Measurements from ENCODE around the gene NUDT13.

Gene NUDT13

DNA sequence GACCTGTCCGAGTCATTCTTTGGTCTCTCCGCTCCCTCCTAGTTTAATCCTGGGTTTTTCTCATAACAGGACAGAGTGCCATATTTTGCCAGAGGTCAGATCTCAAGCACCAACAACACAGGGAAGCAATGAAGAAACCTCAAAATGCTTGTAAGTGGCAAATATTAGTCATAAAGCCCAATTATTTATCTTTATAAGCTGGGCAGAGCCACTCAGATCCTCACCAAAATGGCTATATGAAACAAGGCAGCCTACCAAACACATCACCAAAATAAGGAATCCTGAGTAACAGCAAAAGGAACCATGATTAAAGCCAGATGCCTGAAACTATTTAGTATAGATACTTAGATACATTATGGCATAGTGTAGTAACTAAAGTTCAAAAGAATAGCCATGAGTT, 52.8 kb downstream of the NUDT13 start:
- DNase-seq (ENCODE audit: low spot score), result peak; percentile 11

DNA sequence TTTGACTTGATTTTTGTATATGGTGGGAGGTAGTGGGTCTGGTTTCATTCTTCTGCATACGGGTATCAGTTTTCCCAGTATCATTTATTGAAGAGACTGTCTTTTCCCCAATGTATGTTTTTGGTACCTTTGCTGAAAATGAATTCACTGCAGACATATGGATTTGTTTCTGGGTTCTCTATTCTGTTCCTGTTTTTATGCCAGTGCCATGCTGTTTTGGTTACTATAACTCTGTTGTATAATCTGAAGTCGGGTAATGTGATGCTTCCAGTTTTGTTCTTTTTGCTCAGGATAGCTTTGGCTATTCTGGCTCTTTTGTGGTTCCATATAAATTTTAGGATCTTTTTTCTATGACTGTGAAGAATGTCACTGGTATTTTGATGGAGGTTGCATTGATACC, 56.7 kb downstream of the NUDT13 start:
- DNase-seq (ENCODE audit: low spot score), result no peak

DNA sequence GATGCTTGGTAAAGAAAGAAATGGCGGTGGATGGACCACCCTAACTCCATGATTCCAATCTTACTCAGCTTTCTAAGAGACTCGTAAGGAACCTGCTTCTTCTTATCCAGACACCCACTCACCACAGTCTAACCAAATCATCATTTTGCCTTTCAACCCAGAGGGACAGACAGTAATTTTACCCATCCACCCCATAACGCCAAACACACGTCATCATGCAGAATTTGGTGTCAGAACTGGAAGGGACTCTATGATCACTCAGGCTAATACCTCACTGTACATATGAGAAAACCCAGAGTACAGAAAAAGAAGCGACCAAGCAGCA, 57.2 kb downstream of the NUDT13 start:
- peak; percentile 11 for DNase-seq (ENCODE audit: low spot score)

DNA sequence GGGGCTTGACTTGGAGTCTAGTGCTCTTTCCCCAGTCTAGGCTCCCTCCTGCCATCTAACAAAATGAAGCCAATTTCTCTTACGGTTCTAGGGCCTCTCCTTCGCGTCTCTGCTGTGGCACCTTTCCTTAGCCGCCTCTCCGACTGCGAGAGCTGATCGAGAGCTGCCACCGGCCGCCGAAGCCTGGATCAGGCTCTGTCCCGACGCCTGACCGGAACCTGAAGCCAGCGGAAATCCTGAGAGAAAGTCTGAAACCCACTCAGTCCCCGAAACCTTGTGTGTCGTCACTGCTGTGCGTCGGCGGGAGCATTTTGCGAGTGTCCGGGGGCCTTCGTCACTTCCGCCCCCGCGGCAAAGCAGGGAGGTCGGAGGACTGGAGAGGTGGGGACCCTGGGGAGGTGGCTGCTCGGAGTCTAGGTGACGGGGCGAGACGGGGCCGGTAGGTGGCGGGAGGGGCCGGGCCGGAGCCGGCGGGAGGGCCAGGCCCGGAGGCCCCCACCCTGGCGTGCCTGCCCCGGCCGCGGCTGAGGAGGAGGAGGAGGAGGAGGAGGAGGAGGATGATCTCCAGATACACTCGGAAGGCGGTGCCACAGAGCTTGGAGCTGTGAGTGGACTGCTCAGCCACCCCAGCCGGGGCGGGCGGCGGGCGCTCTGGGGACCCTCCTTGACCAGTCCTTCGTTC, 57.7 kb downstream of the NUDT13 start, which contains the start of the genes ECD and FAM149B1:
Gene ECD, minus strand, starts transcription at position 226 of the 682 bp plus-strand sequence. CDS start 4,071 bp downstream, outside the sequence.
Gene FAM149B1, plus strand, starts transcription at position 337 of the 682 bp plus-strand sequence. Its CDS starts 221 bp downstream, at position 558.
- peak; percentile 94 for DNase-seq (ENCODE audit: low spot score)

DNA sequence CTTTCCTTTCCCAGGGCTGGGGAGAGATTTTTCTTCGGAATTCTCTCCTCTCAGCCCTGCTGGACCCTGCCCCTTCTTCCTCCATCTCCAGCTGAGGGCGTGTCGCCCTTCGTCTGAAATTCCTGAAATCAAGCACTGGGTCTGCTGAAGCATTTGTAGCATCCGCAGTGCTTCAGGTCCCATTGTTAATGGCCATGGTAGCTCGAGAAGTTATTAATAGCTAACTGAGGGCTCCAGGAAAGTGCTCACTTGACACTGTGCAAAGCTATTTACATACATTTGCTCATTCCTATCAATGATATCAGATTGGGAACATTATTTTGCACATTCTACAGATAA, 58.2 kb downstream of the NUDT13 start:
- no peak for DNase-seq (ENCODE audit: low spot score)

DNA sequence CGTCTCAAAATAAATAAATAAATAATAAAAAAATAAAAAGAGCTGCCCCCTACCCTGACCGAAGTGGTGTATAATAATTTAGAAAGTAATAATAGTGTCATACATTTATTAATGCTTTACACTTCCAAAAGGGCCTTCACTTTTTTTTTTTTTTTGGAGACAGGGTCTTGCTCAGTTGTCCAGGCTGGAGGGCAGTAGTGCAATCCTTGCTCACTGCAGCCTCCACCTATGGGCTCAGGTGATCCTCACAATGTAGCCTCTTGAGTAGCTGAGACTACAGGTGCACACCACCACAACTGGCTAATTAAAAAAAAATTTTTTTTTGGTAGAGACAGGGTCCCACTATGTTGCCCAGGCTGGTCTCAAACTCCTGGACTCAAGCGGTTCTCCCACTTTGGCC, 59.1 kb downstream of the NUDT13 start:
- no peak for DNase-seq (ENCODE audit: low spot score)

DNA sequence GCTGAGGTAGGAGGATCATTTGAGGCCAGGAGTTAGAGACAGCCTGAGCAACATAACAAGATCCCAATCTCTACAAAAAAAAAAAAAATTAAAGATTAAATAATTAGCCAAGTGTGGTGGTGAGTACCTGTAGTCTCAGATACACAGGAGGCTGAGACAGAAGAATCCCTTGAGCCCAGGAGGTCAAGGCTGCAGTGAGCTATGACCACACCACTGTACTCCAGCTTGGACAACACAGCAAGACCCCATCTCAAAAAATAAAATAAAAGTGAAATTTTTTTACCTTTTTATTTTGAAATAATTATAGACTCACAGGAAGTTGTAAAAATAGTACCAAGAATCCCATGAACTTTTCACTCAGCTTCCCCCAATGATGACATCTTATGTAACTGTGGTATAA, 62.6 kb downstream of the NUDT13 start:
- no peak for DNase-seq (ENCODE audit: low spot score)

DNA sequence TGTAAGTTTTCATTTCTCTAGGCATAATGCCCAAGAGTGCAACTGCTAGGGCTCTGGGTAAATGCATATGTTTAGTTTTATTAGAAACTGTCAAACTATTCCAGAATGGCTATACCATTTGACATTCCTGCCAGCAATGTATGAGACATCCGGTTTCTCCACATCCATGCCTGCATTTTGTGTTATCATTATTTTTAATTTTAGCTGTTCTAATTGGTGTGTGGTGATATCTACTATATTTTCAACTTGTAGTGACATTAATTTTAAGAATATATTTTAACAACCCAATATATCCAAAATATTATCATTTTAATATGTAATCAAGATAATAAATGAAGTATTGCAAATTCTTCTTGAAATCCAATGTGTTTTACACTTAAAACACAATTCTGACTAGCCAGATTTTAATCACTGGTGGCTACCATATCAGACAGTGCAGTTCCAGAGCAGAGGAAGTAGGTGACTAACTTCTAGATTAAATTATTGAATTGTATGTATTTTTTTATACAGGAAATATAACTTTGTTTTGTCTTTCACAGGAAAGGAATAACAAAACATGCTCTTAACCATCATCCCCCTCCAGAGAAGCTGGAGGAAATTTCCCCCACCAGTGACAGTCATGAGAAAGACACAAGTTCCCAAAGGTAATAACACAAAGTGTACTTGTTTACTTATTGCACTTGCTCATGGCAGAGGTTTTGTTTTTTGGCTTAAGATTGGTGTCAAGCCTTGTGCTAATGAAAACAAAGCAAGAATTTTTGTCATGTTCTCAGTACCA, 64.1 kb downstream of the NUDT13 start:
- DNase-seq (ENCODE audit: low spot score), result no peak
